Lower leg skin (tissue), 3 donors: Measurements from ENCODE around the gene TTYH2.

ENCODE experiments used
- POLR2A ChIP-seq, 2 donors: fragments of 450-650 bp; IDR thresholded peaks; one replicate each; pipeline ENCODE4 v1.6.1; 2016 to 2017; ENCODE audit warnings: antibody characterized with exemption in 2 of 2, mild to moderate bottlenecking in 1 of 2, moderate library complexity in 1 of 2
- TF ChIP-seq, protein P1 (sequence below), 3 donors: fragments of 450-650 bp; IDR thresholded peaks; one replicate each; pipeline ENCODE4 v1.5.1; 2016; ENCODE audit warnings: antibody characterized with exemption in 3 of 3, mild to moderate bottlenecking in 3 of 3, moderate library complexity in 2 of 3

GRCh38 chr17:74241431-74241830, 28.1 kb downstream of the TTYH2 start:
- TF ChIP-seq, protein P1, sequence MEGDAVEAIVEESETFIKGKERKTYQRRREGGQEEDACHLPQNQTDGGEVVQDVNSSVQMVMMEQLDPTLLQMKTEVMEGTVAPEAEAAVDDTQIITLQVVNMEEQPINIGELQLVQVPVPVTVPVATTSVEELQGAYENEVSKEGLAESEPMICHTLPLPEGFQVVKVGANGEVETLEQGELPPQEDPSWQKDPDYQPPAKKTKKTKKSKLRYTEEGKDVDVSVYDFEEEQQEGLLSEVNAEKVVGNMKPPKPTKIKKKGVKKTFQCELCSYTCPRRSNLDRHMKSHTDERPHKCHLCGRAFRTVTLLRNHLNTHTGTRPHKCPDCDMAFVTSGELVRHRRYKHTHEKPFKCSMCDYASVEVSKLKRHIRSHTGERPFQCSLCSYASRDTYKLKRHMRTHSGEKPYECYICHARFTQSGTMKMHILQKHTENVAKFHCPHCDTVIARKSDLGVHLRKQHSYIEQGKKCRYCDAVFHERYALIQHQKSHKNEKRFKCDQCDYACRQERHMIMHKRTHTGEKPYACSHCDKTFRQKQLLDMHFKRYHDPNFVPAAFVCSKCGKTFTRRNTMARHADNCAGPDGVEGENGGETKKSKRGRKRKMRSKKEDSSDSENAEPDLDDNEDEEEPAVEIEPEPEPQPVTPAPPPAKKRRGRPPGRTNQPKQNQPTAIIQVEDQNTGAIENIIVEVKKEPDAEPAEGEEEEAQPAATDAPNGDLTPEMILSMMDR (IDR thresholded peaks at IDR 0.05): no peak
- TF ChIP-seq POLR2A (IDR thresholded peaks at IDR 0.05): no peak
